Gastroesophageal sphincter (tissue), 3 donors: ENCODE measurements around the gene SRI.

Experiments used
- CTCF ChIP-seq, 4 experiments: fragments of 200-600 bp in 2 of 4; fragments of 450-650 bp in 2 of 4; sonication (generic) in 1 of 4; IDR thresholded peaks; one replicate each; pipeline ENCODE4 v1.5.1; 2017 to 2019; ENCODE audit warnings: antibody characterized with exemption in 4 of 4, mild to moderate bottlenecking in 2 of 4, moderate library complexity in 2 of 4
- POLR2A ChIP-seq, 2 donors: fragments of 450-650 bp; IDR thresholded peaks; one replicate each; pipeline ENCODE4 v1.6.1; 2017; ENCODE audit warnings: antibody characterized with exemption in 2 of 2, mild to moderate bottlenecking in 2 of 2, moderate library complexity in 1 of 2

GRCh38 chr7:88204525-88205110 lies 15.2 kb downstream of the SRI start:
- TF ChIP-seq POLR2A (IDR thresholded peaks at IDR 0.05): no peak
- no peak for TF ChIP-seq CTCF (IDR thresholded peaks at IDR 0.05)
